ENCODE data around the gene MRC1. TPM values are rescaled to one million over a fixed set of nuclear protein-coding genes. Genes with fewer than 3 reads are reported as not detected.
"Not testable (repeated sequence)": the region's sequence is repeated elsewhere in the genome, so short reads cannot be mapped to it uniquely, and the experiment has no call there.

The MRC1 gene
- total RNA-seq, 1 experiment from 2014 or later = 0.37 TPM

DNA sequence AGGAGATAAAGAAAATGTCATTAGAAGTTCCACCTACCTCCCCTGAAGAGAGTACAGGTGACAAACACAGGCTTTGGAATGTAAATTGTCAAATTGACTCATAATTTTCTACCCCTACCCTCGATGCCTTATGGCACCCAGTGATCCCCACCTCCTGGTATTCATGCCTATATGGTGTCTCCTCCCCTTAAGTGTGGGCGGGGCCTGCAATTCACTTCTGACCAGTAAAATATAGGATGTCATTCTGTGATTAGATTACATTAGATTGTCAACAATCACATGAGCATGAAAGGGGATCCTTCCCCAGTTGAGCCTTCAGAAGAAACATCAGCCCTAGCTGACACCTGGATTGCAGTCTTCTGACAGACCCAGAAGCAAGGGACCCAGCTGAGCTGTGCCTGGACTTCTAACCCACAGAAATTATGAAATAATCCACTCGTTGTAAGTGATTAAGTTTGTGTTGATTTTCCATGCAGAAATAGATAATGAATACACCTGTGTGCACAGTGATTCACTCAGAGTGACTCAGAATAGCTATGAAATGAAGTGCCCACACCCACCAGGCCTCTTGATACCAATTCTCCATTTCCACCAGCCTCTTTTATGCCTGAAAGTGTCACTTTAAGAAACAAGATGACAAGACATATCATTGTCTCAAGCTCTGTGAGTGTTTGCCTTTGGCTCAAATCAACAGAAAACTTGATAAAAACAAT is 134.0 kb downstream of the MRC1 start:
- BruUV-seq (replicated peaks) = no TSS peak
- no peaks in the 10 kb centered on the region for H3K9me3 ChIP-seq (ENCODE audit: control insufficient read depth in 1 of 2, insufficient read depth in 1 of 2, low read depth in 1 of 2, low read length in 2 of 2)
- no peak overlapping the region for H3K9ac ChIP-seq (ENCODE audit: low read length)
- no peaks in the 10 kb centered on the region for H3K36me3 ChIP-seq (ENCODE audit: control insufficient read depth in 1 of 2, insufficient read depth in 2 of 2, low read length in 2 of 2)
- ChIA-PET RAD21 (ENCODE audit: low non-redundant PET in 1 of 2, low total read pairs in 2 of 2, uncharacterized antibody in 2 of 2, unreplicated experiment in 2 of 2) (no interaction called here), CTCF (no interaction called here), POLR2A (no interaction called here)
- no peak overlapping the region for H3K4me3 ChIP-seq (replicated peaks in 1 of 2; ENCODE audit: low read depth in 1 of 2, low read length in 2 of 2)
- DNase-seq (ENCODE audit: low read depth, low spot score) (no peak), ATAC-seq (no peak)
- H3K9me2 ChIP-seq (ENCODE audit: insufficient read depth) = no peaks in the 10 kb centered on the region
- H3K4me2 ChIP-seq (ENCODE audit: low read length) = no peak overlapping the region
- H2AFZ ChIP-seq (ENCODE audit: low read depth, low read length, poor library complexity, severe bottlenecking) = no peak overlapping the region
- TF ChIP-seq ZNF274 (IDR thresholded peaks at IDR 0.05; ENCODE audit: low read depth, low read length) = no peak
- TF ChIP-seq JUND (IDR thresholded peaks at IDR 0.05) = peak; percentile 27; the same call in 1 of the 2 replicates
- no peak for TF ChIP-seq CEBPB (IDR thresholded peaks at IDR 0.05; ENCODE audit: low read depth)
- TF ChIP-seq CTCF (IDR thresholded peaks at IDR 0.05 in 2 of 3, conservative IDR thresholded peaks at IDR 0.05 in 1 of 3; ENCODE audit: borderline replicate concordance in 1 of 3, insufficient read depth in 1 of 3, low read depth in 2 of 3, low read length in 2 of 3) = no peak
- no peak for TF ChIP-seq RAD21 (IDR thresholded peaks at IDR 0.05; ENCODE audit: low read depth)
- no peak for TF ChIP-seq EZH2phosphoT487 (IDR thresholded peaks at IDR 0.05; ENCODE audit: borderline replicate concordance)
- H3K27me3 ChIP-seq (ENCODE audit: insufficient read depth, low read length) = no peaks in the 10 kb centered on the region
- peaks cover 0 to 7% of the 10 kb centered on the region in 2 experiments; a peak in 1 of 4 replicates for H3K4me1 ChIP-seq (ENCODE audit: control insufficient read depth in 1 of 2, insufficient read depth in 2 of 2, low read length in 2 of 2)
- H3K27ac ChIP-seq (ENCODE audit: low read depth, low read length) = no peak overlapping the region
- no peaks in the 10 kb centered on the region for H3K79me2 ChIP-seq (ENCODE audit: insufficient read depth, low read length)
- intact Hi-C loops (cut with micrococcal nuclease) = no loop called here
- H4K20me1 ChIP-seq (ENCODE audit: insufficient read depth) = no peaks in the 10 kb centered on the region

GRCh38 chr10:17950269-17950668 is 141.1 kb downstream of the MRC1 start:
- H3K27ac ChIP-seq (ENCODE audit: low read depth, low read length); CTCF ChIA-PET; BruUV-seq (replicated peaks); POLR2A ChIA-PET; intact Hi-C loops (cut with micrococcal nuclease); ATAC-seq; H4K20me1 ChIP-seq (ENCODE audit: insufficient read depth); H3K4me1 ChIP-seq (ENCODE audit: control insufficient read depth in 1 of 2, insufficient read depth in 2 of 2, low read length in 2 of 2); H3K9me3 ChIP-seq (ENCODE audit: control insufficient read depth in 1 of 2, insufficient read depth in 1 of 2, low read depth in 1 of 2, low read length in 2 of 2); H3K9ac ChIP-seq (ENCODE audit: low read length); H3K4me3 ChIP-seq (replicated peaks in 1 of 2; ENCODE audit: low read depth in 1 of 2, low read length in 2 of 2); H3K9me2 ChIP-seq (ENCODE audit: insufficient read depth); H3K36me3 ChIP-seq (ENCODE audit: control insufficient read depth in 1 of 2, insufficient read depth in 2 of 2, low read length in 2 of 2); RAD21 ChIA-PET (ENCODE audit: low non-redundant PET in 1 of 2, low total read pairs in 2 of 2, uncharacterized antibody in 2 of 2, unreplicated experiment in 2 of 2); H3K79me2 ChIP-seq (ENCODE audit: insufficient read depth, low read length); H3K27me3 ChIP-seq (ENCODE audit: insufficient read depth, low read length); H2AFZ ChIP-seq (ENCODE audit: low read depth, low read length, poor library complexity, severe bottlenecking); H3K4me2 ChIP-seq (ENCODE audit: low read length); DNase-seq (ENCODE audit: low read depth, low spot score): not testable (repeated sequence)

Measured in HCT116 (cell line).